Astrocyte (in vitro differentiated cells and primary cell): ENCODE results near the gene ACTR5.

Experiments
- EZH2 ChIP-seq: IDR thresholded peaks from 2 replicates; pipeline ENCODE4 v1.6.1; 2012; ENCODE audit warnings: mild to moderate bottlenecking, low read length, inconsistent platforms; ENCODE audit not compliant: insufficient read depth
- TF ChIP-seq, protein P1 (sequence below): IDR thresholded peaks from 2 replicates; pipeline ENCODE4 v1.5.1; 2011; ENCODE audit warnings: low read depth, mild to moderate bottlenecking, inconsistent platforms, low read length, moderate library complexity; ENCODE audit not compliant: insufficient read depth

DNA sequence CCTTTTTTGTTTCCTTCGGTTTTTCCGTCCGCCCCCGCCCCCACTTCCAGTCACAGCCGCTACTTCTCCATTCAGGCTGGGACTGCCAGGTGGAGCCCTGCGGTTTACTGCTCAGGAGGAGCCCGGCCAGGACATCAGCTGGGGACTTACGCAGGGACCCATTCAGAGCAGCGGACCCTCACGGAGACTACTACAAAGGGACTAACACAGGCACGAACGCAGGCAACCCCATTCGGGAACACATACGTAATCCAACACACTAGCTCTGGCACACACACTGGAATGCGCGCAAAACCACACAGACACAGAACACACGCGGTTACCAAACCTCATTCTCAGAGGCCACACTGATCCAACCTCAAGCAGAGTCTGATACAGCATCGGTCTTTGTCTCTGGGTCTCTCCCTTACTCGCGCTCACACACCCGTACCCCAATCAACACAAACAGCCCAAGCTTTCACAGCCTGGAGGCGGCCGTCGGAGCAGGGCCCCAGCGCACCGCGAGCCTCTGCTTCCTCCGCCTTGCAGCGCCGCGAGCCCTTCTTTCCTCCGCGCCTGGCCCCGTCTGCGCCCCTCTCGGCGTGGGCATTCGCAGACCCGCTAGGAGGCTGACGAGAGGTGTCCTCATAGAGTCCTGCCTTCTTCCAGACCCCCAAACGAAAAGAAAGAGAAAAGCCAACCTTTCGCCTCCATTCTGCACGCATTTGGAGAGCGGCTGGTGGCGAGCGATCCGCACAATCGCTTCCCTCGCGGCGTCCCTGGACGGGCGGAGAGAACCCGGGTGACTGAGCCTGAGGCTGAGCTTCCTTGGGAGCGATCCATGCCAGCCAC is 25.0 kb upstream of the ACTR5 start:
- TF ChIP-seq EZH2 = no peak
- TF ChIP-seq, protein P1, sequence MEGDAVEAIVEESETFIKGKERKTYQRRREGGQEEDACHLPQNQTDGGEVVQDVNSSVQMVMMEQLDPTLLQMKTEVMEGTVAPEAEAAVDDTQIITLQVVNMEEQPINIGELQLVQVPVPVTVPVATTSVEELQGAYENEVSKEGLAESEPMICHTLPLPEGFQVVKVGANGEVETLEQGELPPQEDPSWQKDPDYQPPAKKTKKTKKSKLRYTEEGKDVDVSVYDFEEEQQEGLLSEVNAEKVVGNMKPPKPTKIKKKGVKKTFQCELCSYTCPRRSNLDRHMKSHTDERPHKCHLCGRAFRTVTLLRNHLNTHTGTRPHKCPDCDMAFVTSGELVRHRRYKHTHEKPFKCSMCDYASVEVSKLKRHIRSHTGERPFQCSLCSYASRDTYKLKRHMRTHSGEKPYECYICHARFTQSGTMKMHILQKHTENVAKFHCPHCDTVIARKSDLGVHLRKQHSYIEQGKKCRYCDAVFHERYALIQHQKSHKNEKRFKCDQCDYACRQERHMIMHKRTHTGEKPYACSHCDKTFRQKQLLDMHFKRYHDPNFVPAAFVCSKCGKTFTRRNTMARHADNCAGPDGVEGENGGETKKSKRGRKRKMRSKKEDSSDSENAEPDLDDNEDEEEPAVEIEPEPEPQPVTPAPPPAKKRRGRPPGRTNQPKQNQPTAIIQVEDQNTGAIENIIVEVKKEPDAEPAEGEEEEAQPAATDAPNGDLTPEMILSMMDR = no peak
